ENCODE data around the gene EXT2. TPM values are rescaled to one million over a fixed set of nuclear protein-coding genes. Genes with fewer than 3 reads are reported as not detected.

The EXT2 gene
- total and polyA plus RNA-seq, 2 of the 13 experiments (the other 11 are each of a cell fraction or from before 2014, with no cell fraction given), result 61.5 to 68.7 TPM

DNA sequence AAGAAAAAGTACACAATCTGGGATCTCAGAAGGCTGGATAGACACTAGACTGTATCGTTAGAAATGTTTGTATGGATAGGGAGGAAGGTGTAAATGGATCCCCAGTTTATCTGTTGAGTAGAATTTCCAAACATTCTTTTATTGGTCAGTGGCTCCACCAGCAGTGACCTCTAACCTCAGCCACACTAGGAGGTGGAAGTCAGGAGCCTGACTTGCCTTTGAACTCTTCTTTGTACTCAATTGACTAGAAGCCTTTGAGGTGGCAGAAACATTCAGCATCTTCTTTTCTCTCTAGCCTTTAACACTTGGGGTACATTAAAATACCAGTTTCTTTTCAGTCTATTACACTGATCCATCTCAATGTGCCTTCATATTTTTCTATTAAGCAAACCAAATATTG, 39.1 kb downstream of the EXT2 start:
- Histone ChIP-seq H3K36me3 (replicated peaks in 1 of 2; ENCODE audit: control insufficient read depth in 1 of 2, insufficient read depth in 2 of 2, low read length in 2 of 2) (peaks cover 1 to 11% of the 10 kb centered on the region in 2 experiments; a peak in 4 of 5 replicates), H3K79me2 (ENCODE audit: insufficient read depth, low read length) (no peaks in the 10 kb centered on the region), H4K20me1 (ENCODE audit: insufficient read depth, low read length) (no peaks in the 10 kb centered on the region), H3K4me3 (replicated peaks in 1 of 3; ENCODE audit: insufficient read depth in 1 of 3, low read depth in 2 of 3, low read length in 3 of 3) (no peak overlapping the region), H3K4me2 (ENCODE audit: low read depth, low read length) (no peak overlapping the region), H3K9ac (ENCODE audit: insufficient read depth, low read depth, low read length) (no peak overlapping the region), H3K9me3 (ENCODE audit: low read length) (no peaks in the 10 kb centered on the region), H3K4me1 (ENCODE audit: insufficient read depth, low read length) (peaks cover 15% of the 10 kb centered on the region), H3K27me3 (ENCODE audit: control insufficient read depth in 1 of 2, insufficient read depth in 2 of 2, low read length in 2 of 2) (no peaks in the 10 kb centered on the region), H3K27ac (ENCODE audit: extremely low read length, insufficient read depth, low read length) (no peak overlapping the region), H2AFZ (ENCODE audit: low read length) (no peak overlapping the region)
- intact Hi-C loops (cut with micrococcal nuclease; ENCODE audit: unreplicated experiment) (no loop called here), in situ Hi-C loops (cut with HindIII; ENCODE audit: extremely low pct_ligation_motif_present, low pct_unique_long_range_greater_than_20kb) (no loop called here)
- no TSS peak for BruUV-seq (replicated peaks)
- TF ChIP-seq CHD4 (IDR thresholded peaks at IDR 0.05; ENCODE audit: borderline replicate concordance, low read length) (no peak), PAF1 (CRISPR knock-in tag; IDR thresholded peaks at IDR 0.05) (no peak), NR2F6 (IDR thresholded peaks at IDR 0.05) (peak; percentile 33; the same call in 1 of the 2 replicates), NR2F6 (CRISPR knock-in tag; IDR thresholded peaks at IDR 0.05) (no peak)
- no peak for FAIRE-seq
- WGBS (ENCODE audit: low lambda C conversion rate), result 50% methylated on average over 1 of the region's 1 CpG
- no peak for ATAC-seq
- ChIA-PET CTCF (ENCODE audit: low intra/inter-chr PET ratio, low total read pairs) (no interaction called here), POLR2A (no interaction called here)
- no peak for DNase-seq (ENCODE audit: low spot score)

- in situ Hi-C loops (cut with HindIII; ENCODE audit: extremely low pct_ligation_motif_present, low pct_unique_long_range_greater_than_20kb), result no loop called here
These were observed 40.9 kb downstream of the EXT2 start for GRCh38 chr11:44136176-44136945.

More at GRCh38 chr11:44136176-44136945, 40.9 kb downstream of the EXT2 start:
- FAIRE-seq, result no peak
- no TSS peak for BruUV-seq (replicated peaks)
- ChIA-PET POLR2A (no interaction called here), CTCF (ENCODE audit: low intra/inter-chr PET ratio, low total read pairs) (no interaction called here)
- TF ChIP-seq ZNF552 (CRISPR knock-in tag; IDR thresholded peaks at IDR 0.05; ENCODE audit: borderline replicate concordance), result no peak
- no peak for TF ChIP-seq ZNF816 (CRISPR knock-in tag; IDR thresholded peaks at IDR 0.05; ENCODE audit: borderline replicate concordance)
- TF ChIP-seq SYNCRIP (IDR thresholded peaks at IDR 0.05; ENCODE audit: insufficient read depth, low read depth, low read length), result no peak
- TF ChIP-seq, protein P1, sequence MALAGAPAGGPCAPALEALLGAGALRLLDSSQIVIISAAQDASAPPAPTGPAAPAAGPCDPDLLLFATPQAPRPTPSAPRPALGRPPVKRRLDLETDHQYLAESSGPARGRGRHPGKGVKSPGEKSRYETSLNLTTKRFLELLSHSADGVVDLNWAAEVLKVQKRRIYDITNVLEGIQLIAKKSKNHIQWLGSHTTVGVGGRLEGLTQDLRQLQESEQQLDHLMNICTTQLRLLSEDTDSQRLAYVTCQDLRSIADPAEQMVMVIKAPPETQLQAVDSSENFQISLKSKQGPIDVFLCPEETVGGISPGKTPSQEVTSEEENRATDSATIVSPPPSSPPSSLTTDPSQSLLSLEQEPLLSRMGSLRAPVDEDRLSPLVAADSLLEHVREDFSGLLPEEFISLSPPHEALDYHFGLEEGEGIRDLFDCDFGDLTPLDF (CRISPR knock-in tag; IDR thresholded peaks at IDR 0.05), result no peak
- TF ChIP-seq CEBPG (CRISPR knock-in tag; IDR thresholded peaks at IDR 0.05), result no peak
- no peak for TF ChIP-seq THAP7 (CRISPR knock-in tag; IDR thresholded peaks at IDR 0.05)
- TF ChIP-seq SMAD9 (CRISPR knock-in tag; IDR thresholded peaks at IDR 0.05), result no peak
- TF ChIP-seq MBNL3 (CRISPR knock-in tag; conservative IDR thresholded peaks at IDR 0.05), result no peak
- H3K79me2 ChIP-seq (ENCODE audit: insufficient read depth, low read length), result no peaks in the 10 kb centered on the region
- no peak overlapping the region for H3K27ac ChIP-seq (ENCODE audit: extremely low read length, insufficient read depth, low read length)
- no peak for DNase-seq (ENCODE audit: low spot score)
- 95% methylated on average over 3 of the region's 3 CpGs for WGBS (ENCODE audit: low lambda C conversion rate)
- ATAC-seq, result no peak
- H3K4me3 ChIP-seq (replicated peaks in 1 of 3; ENCODE audit: insufficient read depth in 1 of 3, low read depth in 2 of 3, low read length in 3 of 3), result no peak overlapping the region
- no peaks in the 10 kb centered on the region for H3K27me3 ChIP-seq (ENCODE audit: control insufficient read depth in 1 of 2, insufficient read depth in 2 of 2, low read length in 2 of 2)
- H2AFZ ChIP-seq (ENCODE audit: low read length), result no peak overlapping the region
- no peak overlapping the region for H3K4me2 ChIP-seq (ENCODE audit: low read depth, low read length)
- no peaks in the 10 kb centered on the region for H4K20me1 ChIP-seq (ENCODE audit: insufficient read depth, low read length)
- intact Hi-C loops (cut with micrococcal nuclease; ENCODE audit: unreplicated experiment), result no loop called here
- peaks cover 15% of the 10 kb centered on the region for H3K4me1 ChIP-seq (ENCODE audit: insufficient read depth, low read length)
- no peaks in the 10 kb centered on the region; a peak in 2 of 5 replicates for H3K36me3 ChIP-seq (replicated peaks in 1 of 2; ENCODE audit: control insufficient read depth in 1 of 2, insufficient read depth in 2 of 2, low read length in 2 of 2)
- no peak overlapping the region for H3K9ac ChIP-seq (ENCODE audit: insufficient read depth, low read depth, low read length)
- H3K9me3 ChIP-seq (ENCODE audit: low read length), result no peaks in the 10 kb centered on the region
